ENCODE results near the gene TRA2B.

The TRA2B gene

GRCh38 chr3:185956244-185956643 is 18.4 kb upstream of the TRA2B start:
- no peak for ATAC-seq
- no peak for TF ChIP-seq ESRRG (CRISPR knock-in tag; IDR thresholded peaks at IDR 0.05)
- TF ChIP-seq RARB (CRISPR knock-in tag; IDR thresholded peaks at IDR 0.05) = no peak
- TF ChIP-seq PPARA (CRISPR knock-in tag; IDR thresholded peaks at IDR 0.05; ENCODE audit: borderline replicate concordance) = no peak
- no peak for TF ChIP-seq ARNTL (CRISPR knock-in tag; IDR thresholded peaks at IDR 0.05; ENCODE audit: borderline replicate concordance, low read depth)
- no peak for TF ChIP-seq OSR1 (CRISPR knock-in tag; IDR thresholded peaks at IDR 0.05)
- no peak for TF ChIP-seq POU6F1 (CRISPR knock-in tag; IDR thresholded peaks at IDR 0.05; ENCODE audit: borderline replicate concordance, low read depth)
- TF ChIP-seq TSHZ2 (CRISPR knock-in tag; IDR thresholded peaks at IDR 0.05) = no peak
- no peak for TF ChIP-seq TCF4 (CRISPR knock-in tag; IDR thresholded peaks at IDR 0.05; ENCODE audit: borderline replicate concordance)
- no peak for TF ChIP-seq TOX (CRISPR knock-in tag; IDR thresholded peaks at IDR 0.05; ENCODE audit: borderline replicate concordance)
- no peak for TF ChIP-seq SNAI2 (CRISPR knock-in tag; IDR thresholded peaks at IDR 0.05)
- no peak for TF ChIP-seq ZNF8 (CRISPR knock-in tag; IDR thresholded peaks at IDR 0.05)
- no peak for TF ChIP-seq ZFP3 (CRISPR knock-in tag; IDR thresholded peaks at IDR 0.05)
- no peak for TF ChIP-seq ISL1 (CRISPR knock-in tag; IDR thresholded peaks at IDR 0.05)
- TF ChIP-seq BACH2 (CRISPR knock-in tag; IDR thresholded peaks at IDR 0.05; ENCODE audit: borderline replicate concordance) = no peak

GRCh38 chr3:185954366-185954723 is 16.5 kb upstream of the TRA2B start:
- ATAC-seq = no peak
- TF ChIP-seq ZNF70 (CRISPR knock-in tag; IDR thresholded peaks at IDR 0.05) (no peak), ZFP3 (CRISPR knock-in tag; IDR thresholded peaks at IDR 0.05) (no peak), ESRRG (CRISPR knock-in tag; IDR thresholded peaks at IDR 0.05) (no peak), RARB (CRISPR knock-in tag; IDR thresholded peaks at IDR 0.05) (no peak), BACH2 (CRISPR knock-in tag; IDR thresholded peaks at IDR 0.05; ENCODE audit: borderline replicate concordance) (no peak), SNAI2 (CRISPR knock-in tag; IDR thresholded peaks at IDR 0.05) (no peak)

- no peak for TF ChIP-seq ARNTL (CRISPR knock-in tag; IDR thresholded peaks at IDR 0.05; ENCODE audit: borderline replicate concordance, low read depth)
- TF ChIP-seq CSRNP3 (CRISPR knock-in tag; IDR thresholded peaks at IDR 0.05) = no peak
- no peak for TF ChIP-seq ZFP3 (CRISPR knock-in tag; IDR thresholded peaks at IDR 0.05)
- ATAC-seq = no peak
Measured at GRCh38 chr3:185950728-185951127, 12.9 kb upstream of the TRA2B start.

- no peak for TF ChIP-seq BACH2 (CRISPR knock-in tag; IDR thresholded peaks at IDR 0.05; ENCODE audit: borderline replicate concordance)
- no peak for TF ChIP-seq ZNF565 (CRISPR knock-in tag; conservative IDR thresholded peaks at IDR 0.05; ENCODE audit: low read depth)
- no peak for TF ChIP-seq ISL1 (CRISPR knock-in tag; IDR thresholded peaks at IDR 0.05)
- TF ChIP-seq SNAI2 (CRISPR knock-in tag; IDR thresholded peaks at IDR 0.05) = no peak
- TF ChIP-seq PPARA (CRISPR knock-in tag; IDR thresholded peaks at IDR 0.05; ENCODE audit: borderline replicate concordance) = no peak
- TF ChIP-seq CSRNP3 (CRISPR knock-in tag; IDR thresholded peaks at IDR 0.05) = no peak
- TF ChIP-seq GLIS3 (CRISPR knock-in tag; IDR thresholded peaks at IDR 0.05) = no peak
- no peak for TF ChIP-seq TOX (CRISPR knock-in tag; IDR thresholded peaks at IDR 0.05; ENCODE audit: borderline replicate concordance)
- no peak for TF ChIP-seq RARB (CRISPR knock-in tag; IDR thresholded peaks at IDR 0.05)
- no peak for TF ChIP-seq TCF4 (CRISPR knock-in tag; IDR thresholded peaks at IDR 0.05; ENCODE audit: borderline replicate concordance)
- TF ChIP-seq ARNTL (CRISPR knock-in tag; IDR thresholded peaks at IDR 0.05; ENCODE audit: borderline replicate concordance, low read depth) = no peak
- no peak for TF ChIP-seq OSR1 (CRISPR knock-in tag; IDR thresholded peaks at IDR 0.05)
- no peak for TF ChIP-seq ZFP3 (CRISPR knock-in tag; IDR thresholded peaks at IDR 0.05)
- TF ChIP-seq POU6F1 (CRISPR knock-in tag; IDR thresholded peaks at IDR 0.05; ENCODE audit: borderline replicate concordance, low read depth) = no peak
- no peak for ATAC-seq
Measured at GRCh38 chr3:185949515-185949914, 11.7 kb upstream of the TRA2B start.
